ENCODE measurements around the gene ADAM23.

The ADAM23 gene

DNA sequence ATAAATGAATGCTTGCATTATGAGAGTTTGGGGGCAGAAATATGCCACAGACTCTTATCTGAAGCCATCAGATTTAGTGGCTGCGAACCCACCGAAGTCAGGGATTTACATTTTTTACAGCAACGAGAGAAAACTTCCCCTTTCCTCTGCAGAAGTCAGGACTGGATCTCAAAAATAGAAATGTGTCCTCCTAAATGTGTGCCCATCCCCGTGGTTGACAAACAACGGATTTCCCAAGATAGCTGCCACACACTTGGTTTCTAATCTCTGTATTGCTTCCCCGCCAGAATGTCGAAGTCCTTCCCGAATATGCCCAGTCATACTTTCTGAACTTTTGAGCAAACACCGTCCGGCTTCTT is 879 bp upstream of the ADAM23 start:
- DNase-seq (ENCODE audit: low read depth in 2 of 2): no peak

- no peak for DNase-seq (ENCODE audit: low read depth in 2 of 2)
Observed at GRCh38 chr2:206443735-206444527, 599 bp downstream of the ADAM23 start.

- DNase-seq (ENCODE audit: low read depth in 2 of 2): no peak
Observed at GRCh38 chr2:206445948-206446347, 2.6 kb downstream of the ADAM23 start.

DNA sequence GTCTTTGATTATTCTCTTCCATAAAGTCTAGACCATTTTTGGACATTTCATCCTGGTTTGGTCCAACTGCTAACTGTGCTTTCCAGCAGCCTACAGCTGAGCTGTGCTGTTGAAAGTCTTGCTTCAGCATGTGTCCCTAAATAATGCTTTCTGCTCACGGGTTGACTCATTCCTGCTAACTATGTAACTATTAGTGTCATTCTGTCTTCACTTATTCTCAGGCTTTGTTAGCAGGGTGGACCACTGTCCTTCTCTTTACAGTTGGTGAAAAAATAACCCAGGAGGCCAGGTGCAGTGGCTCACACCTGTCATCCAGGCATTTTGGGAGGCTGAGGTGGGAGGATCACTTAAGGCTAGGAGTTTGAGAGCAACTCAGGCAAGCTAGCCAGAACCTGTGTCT is 8.9 kb downstream of the ADAM23 start:
- no peak for DNase-seq (ENCODE audit: low read depth in 2 of 2)

DNA sequence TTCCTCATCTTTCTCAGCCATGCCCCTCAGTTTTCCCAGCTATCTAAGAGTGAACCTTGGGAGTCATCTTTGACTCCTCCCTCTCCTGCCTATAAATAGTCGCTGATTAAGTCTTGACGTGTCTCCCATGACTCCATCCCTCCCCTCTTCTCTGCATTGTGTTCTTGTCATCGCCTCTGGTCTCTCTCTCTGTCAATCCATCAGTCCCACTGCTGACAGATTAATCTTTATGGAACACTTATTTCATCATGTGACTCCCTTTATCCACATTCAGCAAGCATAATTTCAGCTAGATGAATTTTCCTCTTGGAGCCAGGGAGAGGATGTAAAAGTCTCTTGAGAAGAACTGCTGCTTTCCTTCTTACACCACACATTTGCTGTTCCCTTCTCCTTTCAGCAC is 9.4 kb downstream of the ADAM23 start:
- no peak for DNase-seq (ENCODE audit: low read depth in 2 of 2)

DNA sequence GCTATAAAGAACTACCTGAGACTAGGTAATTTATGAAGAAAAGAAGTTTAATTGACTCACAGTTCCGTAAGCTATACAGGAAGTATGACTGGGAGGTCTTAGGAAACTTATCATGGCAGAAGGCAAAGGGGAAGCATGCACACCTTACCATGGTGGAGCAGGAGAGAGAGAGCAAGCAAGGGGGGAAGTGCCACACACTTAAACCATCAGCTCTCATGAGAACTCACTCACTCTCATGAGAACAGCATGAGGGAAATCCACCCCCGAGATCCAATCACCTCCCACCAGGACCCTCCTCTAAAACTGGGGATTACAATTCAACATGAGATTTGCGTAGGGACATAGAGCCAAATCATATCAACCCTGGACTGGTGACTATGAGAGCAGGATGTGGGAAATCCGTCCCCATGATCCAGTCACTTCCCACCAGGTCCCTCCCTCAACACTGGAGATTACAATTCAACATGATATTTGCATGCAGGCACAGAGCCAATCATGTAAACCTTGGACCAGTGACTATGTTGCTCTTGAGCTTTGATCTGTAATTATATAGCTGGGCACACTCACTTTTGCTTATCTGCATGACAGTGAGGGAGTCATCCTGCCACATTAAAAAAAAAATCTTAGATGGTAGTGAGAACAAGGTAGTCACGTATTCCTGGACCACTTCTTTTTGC is 12.9 kb downstream of the ADAM23 start:
- DNase-seq (ENCODE audit: low read depth in 2 of 2): no peak

- DNase-seq (ENCODE audit: low read depth in 2 of 2): no peak
Observed at GRCh38 chr2:206457188-206457634, 13.9 kb downstream of the ADAM23 start.

GRCh38 chr2:206462240-206462854 is 19.0 kb downstream of the ADAM23 start:
- no peak for DNase-seq (ENCODE audit: low read depth in 2 of 2)

DNA sequence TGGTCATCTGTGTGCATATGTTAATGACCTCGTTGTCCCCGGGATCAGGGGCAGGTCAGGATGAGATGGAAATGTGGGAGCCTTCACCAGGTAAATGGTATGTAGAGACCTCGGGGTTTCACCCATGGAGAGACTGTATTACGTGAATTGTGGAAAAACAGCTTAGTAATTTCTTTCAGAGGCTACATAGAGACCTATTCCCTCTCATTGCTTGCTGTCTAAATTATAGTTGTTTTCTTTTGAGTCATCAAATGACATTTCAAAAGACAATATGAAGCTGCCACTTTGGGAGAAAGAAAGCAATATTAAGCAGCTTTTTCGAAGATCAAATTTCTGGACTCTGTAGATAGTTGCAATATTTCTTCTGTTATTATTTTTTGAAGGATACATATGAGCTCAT is 20.4 kb downstream of the ADAM23 start:
- DNase-seq (ENCODE audit: low read depth in 2 of 2): no peak

- no peak for DNase-seq (ENCODE audit: low read depth in 2 of 2)
Observed at GRCh38 chr2:206464597-206464996, 21.3 kb downstream of the ADAM23 start.

DNA sequence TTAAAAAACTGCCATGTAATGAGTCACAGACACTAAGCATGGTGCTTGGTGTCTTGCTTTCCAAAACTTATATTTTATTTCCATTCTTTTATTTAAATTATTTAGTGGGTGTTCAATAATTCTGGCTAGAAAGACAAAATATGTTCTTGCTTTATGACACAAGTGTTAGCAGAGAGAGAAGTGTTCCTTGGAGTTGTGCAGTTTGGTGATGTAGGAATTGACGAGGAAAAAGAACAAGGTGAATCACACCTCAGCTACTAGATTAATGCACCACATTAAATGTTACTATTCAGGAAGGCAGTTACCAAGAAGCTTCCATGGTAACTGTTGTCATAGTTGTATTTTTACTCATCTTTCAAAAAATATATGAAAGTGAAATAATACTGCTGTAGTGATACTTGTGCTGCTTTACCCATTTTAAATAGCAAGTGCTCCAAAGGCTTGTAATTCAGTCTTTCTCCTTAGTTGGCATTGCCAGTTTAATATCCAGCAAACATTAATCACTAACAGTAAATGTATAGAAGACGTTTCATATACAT is 28.3 kb downstream of the ADAM23 start:
- DNase-seq (ENCODE audit: low read depth in 2 of 2): no peak

GRCh38 chr2:206472094-206472493 is 28.8 kb downstream of the ADAM23 start:
- DNase-seq (ENCODE audit: low read depth in 2 of 2): no peak

DNA sequence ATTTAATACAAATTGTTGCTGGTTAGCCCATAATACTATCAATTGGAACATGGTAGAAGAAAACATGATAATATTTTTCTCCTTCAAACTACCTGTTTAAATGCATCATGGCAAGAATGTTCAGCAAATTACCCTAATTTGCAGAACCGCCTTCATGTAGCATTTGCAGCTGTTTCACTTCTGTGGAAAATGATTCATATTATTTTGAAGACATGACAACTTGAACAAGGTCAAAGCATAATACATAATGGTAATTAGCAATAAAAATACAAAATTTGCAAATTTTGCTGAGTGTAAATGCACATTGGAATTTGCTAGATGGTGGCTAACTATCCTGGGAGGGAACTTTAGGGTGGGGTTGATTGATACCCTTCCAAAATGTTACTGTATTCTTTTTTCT is 30.8 kb downstream of the ADAM23 start:
- no peak for DNase-seq (ENCODE audit: low read depth in 2 of 2)

DNA sequence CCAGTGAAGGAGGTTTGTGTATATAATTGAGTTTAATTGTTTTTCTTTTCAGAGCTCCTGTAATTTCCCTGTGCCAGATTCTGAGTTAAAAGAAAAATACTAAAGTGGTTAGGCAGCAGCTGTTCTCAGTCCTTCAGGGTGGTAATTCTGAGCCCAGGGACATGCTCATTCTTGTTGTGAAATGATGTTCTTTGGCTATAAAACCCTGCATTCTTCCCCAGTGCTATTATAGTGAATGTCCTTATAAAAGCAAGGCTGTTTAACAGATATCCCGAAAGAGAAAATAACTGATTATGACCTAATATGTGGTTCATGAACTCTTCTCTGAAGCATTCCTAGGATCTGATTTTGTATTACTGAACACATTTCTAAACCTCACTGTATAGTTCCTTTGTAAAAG is 34.0 kb downstream of the ADAM23 start:
- no peak for DNase-seq (ENCODE audit: low read depth in 2 of 2)

GRCh38 chr2:206478340-206478739 is 35.0 kb downstream of the ADAM23 start:
- DNase-seq (ENCODE audit: low read depth in 2 of 2): no peak

- DNase-seq (ENCODE audit: low read depth in 2 of 2): no peak
Observed at GRCh38 chr2:206480161-206480560, 36.8 kb downstream of the ADAM23 start.

GRCh38 chr2:206480620-206481019 is 37.3 kb downstream of the ADAM23 start:
- DNase-seq (ENCODE audit: low read depth in 2 of 2): no peak

DNA sequence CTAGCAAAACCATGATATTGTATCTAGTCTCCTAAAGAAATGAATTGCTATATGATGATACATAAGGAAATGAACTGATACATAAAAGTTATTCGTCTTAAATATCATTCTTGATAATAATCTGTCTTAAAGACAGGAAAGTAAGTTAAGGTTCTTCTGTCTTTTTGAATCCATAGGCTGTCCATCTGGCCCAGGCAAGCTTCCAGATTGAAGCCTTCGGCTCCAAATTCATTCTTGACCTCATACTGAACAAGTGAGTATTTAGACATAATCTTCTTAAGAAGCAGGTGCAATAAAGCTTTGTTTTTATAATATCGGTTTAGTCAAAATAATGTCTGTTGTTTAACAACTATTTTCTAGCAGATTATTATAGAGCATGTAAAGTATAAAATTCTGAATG is 37.7 kb downstream of the ADAM23 start:
- no peak for DNase-seq (ENCODE audit: low read depth in 2 of 2)

DNA sequence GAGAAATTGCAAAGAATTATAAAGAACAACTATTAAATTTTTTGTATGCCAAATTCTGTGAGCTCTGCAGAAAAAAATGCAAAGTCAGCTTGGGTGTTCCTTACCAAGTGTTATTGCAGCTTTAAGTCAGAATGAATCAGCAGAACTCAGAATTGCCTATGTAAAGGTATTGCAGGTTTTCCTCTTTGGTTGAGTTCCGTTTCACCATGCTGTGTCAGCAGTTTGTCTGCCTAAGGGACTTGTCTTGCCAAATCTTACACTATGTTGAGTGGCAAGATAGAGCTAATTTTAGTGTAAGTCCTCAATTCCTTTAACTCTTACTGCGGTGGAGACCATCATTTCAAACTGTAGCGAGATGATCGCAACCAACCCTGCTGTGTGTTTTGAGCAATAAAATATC is 38.8 kb downstream of the ADAM23 start:
- DNase-seq (ENCODE audit: low read depth in 2 of 2): no peak

- no peak for DNase-seq (ENCODE audit: low read depth in 2 of 2)
Observed at GRCh38 chr2:206482633-206483032, 39.3 kb downstream of the ADAM23 start.

GRCh38 chr2:206488053-206488452 is 44.7 kb downstream of the ADAM23 start:
- no peak for DNase-seq (ENCODE audit: low read depth in 2 of 2)

DNA sequence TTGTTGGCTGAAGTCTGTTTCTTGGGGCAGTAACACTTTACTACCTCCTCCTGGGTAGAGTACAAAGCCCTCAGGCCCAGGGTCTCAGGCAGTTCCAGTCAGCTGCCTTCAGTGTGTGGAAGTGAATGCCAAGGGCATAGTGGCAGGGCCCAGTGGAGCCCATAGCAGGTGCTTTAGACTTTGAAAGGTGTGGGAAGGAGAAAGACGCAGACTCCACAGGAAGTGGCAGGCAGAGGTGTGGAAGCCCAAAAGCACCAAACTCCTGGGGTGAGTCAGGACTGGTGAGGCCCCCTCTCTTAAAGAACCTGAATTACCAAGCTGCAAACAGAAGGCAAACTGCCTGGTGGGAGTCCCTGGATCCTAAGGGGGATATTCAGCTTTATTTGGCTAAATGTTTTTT is 45.3 kb downstream of the ADAM23 start:
- no peak for DNase-seq (ENCODE audit: low read depth in 2 of 2)

- DNase-seq (ENCODE audit: low read depth in 2 of 2): no peak
Observed at GRCh38 chr2:206494061-206494460, 50.7 kb downstream of the ADAM23 start.

All from stimulated activated CD4-positive, alpha-beta T cell treated with anti-CD3 and anti-CD28 coated beads, Interleukin-12 subunit alpha, Interleukin-12 subunit beta, amount 100 ng/mL, for 24 hours (primary cell).